ENCODE data around the gene ZNF580. TPM values are rescaled to one million over a fixed set of nuclear protein-coding genes. Genes with fewer than 3 reads are reported as not detected.

Gene ZNF580
- total and polyA plus RNA-seq, 12 donors = 8.0 to 101 (median 46.0) TPM

- Histone ChIP-seq H3K27ac (no peak overlapping the region), H3K36me3 (replicated peaks in 1 of 2) (peaks cover 0 to 87% of the 10 kb centered on the region in 2 donors), H3K4me3 (no peak overlapping the region), H3K4me1 (replicated peaks in 1 of 2) (no peaks in the 10 kb centered on the region), H3K27me3 (no peaks in the 10 kb centered on the region), H3K9me3 (replicated peaks in 1 of 3) (no peaks in the 10 kb centered on the region)
- intact Hi-C loops (cut with DNase I) = no loop called here
- TF ChIP-seq POLR2A (IDR thresholded peaks at IDR 0.05) (no peak), CTCF (IDR thresholded peaks at IDR 0.05) (no peak)
- 86 to 93% (median 93%) methylated on average over 15 to 31 of the region's 31 CpGs for WGBS, 4 donors
- peak in 1 of 7 donors; percentile 17 for DNase-seq
These were observed 51.0 kb downstream of the ZNF580 start for GRCh38 chr19:55691561-55692481.

GRCh38 chr19:55692681-55693081 lies 51.9 kb downstream of the ZNF580 start:
- H3K27ac ChIP-seq = no peak overlapping the region
- intact Hi-C loops (cut with DNase I) = no loop called here
- H3K27me3 ChIP-seq = no peaks in the 10 kb centered on the region
- no peak overlapping the region for H3K4me3 ChIP-seq
- 93 to 95% (median 94%) methylated on average over 11 to 19 of the region's 19 CpGs for WGBS, 4 donors
- H3K36me3 ChIP-seq (replicated peaks in 1 of 2) = peaks cover 0 to 88% of the 10 kb centered on the region in 2 donors
- DNase-seq = peak in 1 of 7 donors; percentile 17
- H3K9me3 ChIP-seq (replicated peaks in 1 of 3) = no peaks in the 10 kb centered on the region
- no peak for TF ChIP-seq CTCF (IDR thresholded peaks at IDR 0.05)
- TF ChIP-seq POLR2A (IDR thresholded peaks at IDR 0.05) = no peak
- no peaks in the 10 kb centered on the region for H3K4me1 ChIP-seq (replicated peaks in 1 of 2)

Other genes with a start within 250 kb of the ZNF580 start
- 10 to 100 TPM; 13.0 to 57.1 (median 20.3) TPM for gene UBE2S, start 233.2 kb upstream of the ZNF580 start, total RNA-seq
- 10 to 100 TPM in 2 of 3 donors, 1 to 10 TPM in 1; 8.8 to 18.0 (median 11.9) TPM for gene UBE2S, start 233.2 kb upstream of the ZNF580 start, polyA plus RNA-seq
- under 1 TPM in 5 of 9 donors, not detected in 4; 0.08 to 0.49 (median 0.20) TPM for gene SHISA7, start 197.7 kb upstream of the ZNF580 start, total RNA-seq
- gene SHISA7, start 197.7 kb upstream of the ZNF580 start, polyA plus RNA-seq = 1 to 10 TPM in 2 of 3 donors, under 1 TPM in 1; 0.47 to 1.3 (median 1.1) TPM
- gene ISOC2, start 179.4 kb upstream of the ZNF580 start, total RNA-seq = 100 to 1,000 TPM in 1 of 9 donors, 10 to 100 TPM in 8; 58.2 to 181 (median 78.3) TPM
- gene ISOC2, start 179.4 kb upstream of the ZNF580 start, polyA plus RNA-seq = 100 to 1,000 TPM in 1 of 3 donors, 10 to 100 TPM in 2; 18.1 to 119 (median 75.0) TPM
- not detected for gene C19orf85, start 176.3 kb upstream of the ZNF580 start, total RNA-seq
- gene C19orf85, start 176.3 kb upstream of the ZNF580 start, polyA plus RNA-seq = not detected
- 10 to 100 TPM in 3 of 9 donors, 1 to 10 TPM in 5, under 1 TPM in 1; 0.83 to 27.9 (median 8.7) TPM for gene ZNF628, start 164.4 kb upstream of the ZNF580 start, total RNA-seq
- gene ZNF628, start 164.4 kb upstream of the ZNF580 start, polyA plus RNA-seq = 10 to 100 TPM in 1 of 3 donors, 1 to 10 TPM in 1, under 1 TPM in 1; 0.04 to 17.5 (median 3.7) TPM
- gene NAT14, start 155.8 kb upstream of the ZNF580 start, total RNA-seq = 10 to 100 TPM in 6 of 9 donors, 1 to 10 TPM in 3; 4.9 to 46.7 (median 18.3) TPM
- gene NAT14, start 155.8 kb upstream of the ZNF580 start, polyA plus RNA-seq = 100 to 1,000 TPM in 1 of 3 donors, 10 to 100 TPM in 1, 1 to 10 TPM in 1; 6.2 to 108 (median 53.8) TPM
- gene SSC5D, start 152.6 kb upstream of the ZNF580 start, total RNA-seq = 1 to 10 TPM in 8 of 9 donors, under 1 TPM in 1; 0.33 to 6.8 (median 4.4) TPM
- gene SSC5D, start 152.6 kb upstream of the ZNF580 start, polyA plus RNA-seq = 1 to 10 TPM; 1.3 to 10.0 (median 1.5) TPM
- not detected for gene SBK2, start 103.9 kb upstream of the ZNF580 start, total RNA-seq
- gene SBK2, start 103.9 kb upstream of the ZNF580 start, polyA plus RNA-seq = not detected
- gene SBK3, start 95.5 kb upstream of the ZNF580 start, total RNA-seq = under 1 TPM in 2 of 9 donors, not detected in 7; 0.18 to 0.68 TPM
- gene SBK3, start 95.5 kb upstream of the ZNF580 start, polyA plus RNA-seq = under 1 TPM in 1 of 3 donors, not detected in 2; 0.10 TPM
- gene ZNF579, start 60.2 kb upstream of the ZNF580 start, total RNA-seq = 10 to 100 TPM in 2 of 9 donors, 1 to 10 TPM in 7; 2.1 to 15.8 (median 7.9) TPM
- gene ZNF579, start 60.2 kb upstream of the ZNF580 start, polyA plus RNA-seq = 10 to 100 TPM in 2 of 3 donors, 1 to 10 TPM in 1; 2.8 to 27.1 (median 12.2) TPM
- 10 to 100 TPM in 4 of 9 donors, 1 to 10 TPM in 5; 4.4 to 19.7 (median 9.2) TPM for gene FIZ1, start 41.5 kb upstream of the ZNF580 start, total RNA-seq
- gene FIZ1, start 41.5 kb upstream of the ZNF580 start, polyA plus RNA-seq = 10 to 100 TPM in 2 of 3 donors, 1 to 10 TPM in 1; 6.3 to 19.6 (median 15.2) TPM
- gene ZNF524, start 40.7 kb upstream of the ZNF580 start, total RNA-seq = 10 to 100 TPM in 8 of 9 donors, 1 to 10 TPM in 1; 7.7 to 83.7 (median 24.6) TPM
- 10 to 100 TPM in 2 of 3 donors, under 1 TPM in 1; 0.93 to 57.6 (median 57.1) TPM for gene ZNF524, start 40.7 kb upstream of the ZNF580 start, polyA plus RNA-seq
- 10 to 100 TPM in 5 of 9 donors, 1 to 10 TPM in 3, under 1 TPM in 1; 0.72 to 19.6 (median 10.3) TPM for gene ZNF865, start 35.4 kb upstream of the ZNF580 start, total RNA-seq
- gene ZNF865, start 35.4 kb upstream of the ZNF580 start, polyA plus RNA-seq = 10 to 100 TPM in 2 of 3 donors, 1 to 10 TPM in 1; 2.0 to 24.7 (median 11.7) TPM
- 10 to 100 TPM in 3 of 9 donors, 1 to 10 TPM in 6; 5.4 to 16.3 (median 9.7) TPM for gene ZNF784, start 16.4 kb upstream of the ZNF580 start, total RNA-seq
- gene ZNF784, start 16.4 kb upstream of the ZNF580 start, polyA plus RNA-seq = 10 to 100 TPM in 1 of 3 donors, 1 to 10 TPM in 2; 3.5 to 13.6 (median 8.3) TPM
- gene ZNF581, start 2.6 kb downstream of the ZNF580 start, total RNA-seq = 10 to 100 TPM; 11.2 to 55.7 (median 22.7) TPM
- gene ZNF581, start 2.6 kb downstream of the ZNF580 start, polyA plus RNA-seq = 10 to 100 TPM in 2 of 3 donors, 1 to 10 TPM in 1; 8.7 to 23.3 (median 22.4) TPM
- gene CCDC106, start 7.2 kb downstream of the ZNF580 start, total RNA-seq = 10 to 100 TPM; 21.7 to 42.8 (median 27.3) TPM
- 10 to 100 TPM; 14.8 to 63.8 (median 42.8) TPM for gene CCDC106, start 7.2 kb downstream of the ZNF580 start, polyA plus RNA-seq
- gene U2AF2, start 14.0 kb downstream of the ZNF580 start, total RNA-seq = 100 to 1,000 TPM in 6 of 9 donors, 10 to 100 TPM in 3; 76.0 to 178 (median 119) TPM
- 100 to 1,000 TPM in 1 of 3 donors, 10 to 100 TPM in 2; 58.9 to 243 (median 85.3) TPM for gene U2AF2, start 14.0 kb downstream of the ZNF580 start, polyA plus RNA-seq
- gene EPN1, start 34.2 kb downstream of the ZNF580 start, total RNA-seq = 100 to 1,000 TPM in 8 of 9 donors, 10 to 100 TPM in 1; 20.1 to 235 (median 162) TPM
- gene EPN1, start 34.2 kb downstream of the ZNF580 start, polyA plus RNA-seq = 100 to 1,000 TPM in 1 of 3 donors, 10 to 100 TPM in 2; 27.8 to 151 (median 77.1) TPM
- gene NLRP9, start 97.4 kb downstream of the ZNF580 start, total RNA-seq = not detected
- gene NLRP9, start 97.4 kb downstream of the ZNF580 start, polyA plus RNA-seq = not detected
- under 1 TPM in 1 of 9 donors, not detected in 8; 0.28 TPM for gene RFPL4A, start 118.1 kb downstream of the ZNF580 start, total RNA-seq
- not detected for gene RFPL4A, start 118.1 kb downstream of the ZNF580 start, polyA plus RNA-seq
- not detected for gene RFPL4AL1, start 128.1 kb downstream of the ZNF580 start, total RNA-seq
- not detected for gene RFPL4AL1, start 128.1 kb downstream of the ZNF580 start, polyA plus RNA-seq
- gene NLRP11, start 191.0 kb downstream of the ZNF580 start, total RNA-seq = under 1 TPM in 2 of 9 donors, not detected in 7; 0.06 to 0.11 TPM
- not detected for gene NLRP11, start 191.0 kb downstream of the ZNF580 start, polyA plus RNA-seq
- not detected for gene NLRP4, start 195.5 kb downstream of the ZNF580 start, total RNA-seq
- not detected for gene NLRP4, start 195.5 kb downstream of the ZNF580 start, polyA plus RNA-seq